Measurements from ENCODE around the gene MSRB1. TPM values are rescaled to one million over a fixed set of nuclear protein-coding genes. Genes with fewer than 3 reads are reported as not detected.

MSRB1 gene
- total and polyA plus RNA-seq, 3 experiments from 2014 or later, result 20.2 to 20.4 (median 20.4) TPM

GRCh38 chr16:1895949-1896675 lies 46.9 kb downstream of the MSRB1 start:
- CTCF ChIA-PET, result no interaction called here
- Histone ChIP-seq H3K9me3 (ENCODE audit: low read length) (no peaks in the 10 kb centered on the region), H3K36me3 (ENCODE audit: insufficient read depth, low read length) (no peaks in the 10 kb centered on the region), H3K4me3 (ENCODE audit: low read length) (no peak overlapping the region), H3K4me1 (ENCODE audit: insufficient read depth, low read length) (no peaks in the 10 kb centered on the region), H3K27me3 (ENCODE audit: insufficient read depth, low read length, poor library complexity, severe bottlenecking) (no peaks in the 10 kb centered on the region), H3K27ac (ENCODE audit: low read depth, low read length) (no peak overlapping the region)
- peaks cover 4 to 18% of the 10 kb centered on the region in 2 donors for H3K27me3 Mint-ChIP-seq
- no peaks in the 10 kb centered on the region for H3K4me1 Mint-ChIP-seq
- no peak overlapping the region for H3K4me3 Mint-ChIP-seq
- DNase-seq, result no peak
- peaks cover 0 to 3% (median 0%) of the 10 kb centered on the region in 3 donors for H3K36me3 Mint-ChIP-seq
- POLR2A ChIA-PET, result no interaction called here
- H3K9me3 Mint-ChIP-seq, result peaks cover 0 to 5% (median 0%) of the 10 kb centered on the region in 5 donors
- H3K27ac Mint-ChIP-seq, result no peak overlapping the region

- ChIA-PET POLR2A (no interaction called here), CTCF (no interaction called here)
- Mint-ChIP-seq H3K4me3 (no peak overlapping the region), H3K4me1 (no peaks in the 10 kb centered on the region), H3K9me3 (peaks cover 0 to 5% (median 0%) of the 10 kb centered on the region in 5 donors), H3K36me3 (peaks cover 0 to 3% (median 0%) of the 10 kb centered on the region in 3 donors), H3K27ac (no peak overlapping the region), H3K27me3 (peaks cover 7 to 25% of the 10 kb centered on the region in 2 donors)
- H3K27me3 ChIP-seq (ENCODE audit: insufficient read depth, low read length, poor library complexity, severe bottlenecking), result no peaks in the 10 kb centered on the region
- H3K4me1 ChIP-seq (ENCODE audit: insufficient read depth, low read length), result no peaks in the 10 kb centered on the region
- H3K27ac ChIP-seq (ENCODE audit: low read depth, low read length), result no peak overlapping the region
- no peak overlapping the region for H3K4me3 ChIP-seq (ENCODE audit: low read length)
- no peaks in the 10 kb centered on the region for H3K9me3 ChIP-seq (ENCODE audit: low read length)
- no peaks in the 10 kb centered on the region for H3K36me3 ChIP-seq (ENCODE audit: insufficient read depth, low read length)
- DNase-seq, result no peak
Measured at GRCh38 chr16:1895068-1895467, 47.9 kb downstream of the MSRB1 start.

GRCh38 chr16:1890708-1891050 lies 52.3 kb downstream of the MSRB1 start:
- Histone ChIP-seq H3K27me3 (ENCODE audit: insufficient read depth, low read length, poor library complexity, severe bottlenecking) (no peaks in the 10 kb centered on the region), H3K4me1 (ENCODE audit: insufficient read depth, low read length) (no peaks in the 10 kb centered on the region), H3K36me3 (ENCODE audit: insufficient read depth, low read length) (no peaks in the 10 kb centered on the region), H3K4me3 (ENCODE audit: low read length) (no peak overlapping the region), H3K27ac (ENCODE audit: low read depth, low read length) (no peak overlapping the region), H3K9me3 (ENCODE audit: low read length) (no peaks in the 10 kb centered on the region)
- POLR2A ChIA-PET, result no interaction called here
- DNase-seq, result no peak
- peaks cover 0 to 3% (median 0%) of the 10 kb centered on the region in 5 donors for H3K9me3 Mint-ChIP-seq
- H3K4me1 Mint-ChIP-seq, result no peaks in the 10 kb centered on the region
- H3K36me3 Mint-ChIP-seq, result peaks cover 0 to 3% (median 0%) of the 10 kb centered on the region in 3 donors
- H3K27ac Mint-ChIP-seq, result no peak overlapping the region
- peaks cover 16 to 27% of the 10 kb centered on the region in 2 donors for H3K27me3 Mint-ChIP-seq
- no peak overlapping the region for H3K4me3 Mint-ChIP-seq
- CTCF ChIA-PET, result interaction anchor here (1.2 kb wide), 1 partner anchor 25 kb away, joined by 3 read pairs; no protein-coding TSS in a partner anchor

- POLR2A ChIA-PET, result no interaction called here
Measured at GRCh38 chr16:1890024-1890707, 52.8 kb downstream of the MSRB1 start.

More at GRCh38 chr16:1890024-1890707, 52.8 kb downstream of the MSRB1 start:
- H3K9me3 Mint-ChIP-seq, result peaks cover 0 to 3% (median 0%) of the 10 kb centered on the region in 5 donors
- peaks cover 16 to 27% of the 10 kb centered on the region in 2 donors for H3K27me3 Mint-ChIP-seq
- peak overlapping the region in 1 of 8 donors; percentile 86 for H3K27ac Mint-ChIP-seq
- Histone ChIP-seq H3K36me3 (ENCODE audit: insufficient read depth, low read length) (no peaks in the 10 kb centered on the region), H3K9me3 (ENCODE audit: low read length) (no peaks in the 10 kb centered on the region), H3K4me3 (ENCODE audit: low read length) (no peak overlapping the region), H3K4me1 (ENCODE audit: insufficient read depth, low read length) (no peaks in the 10 kb centered on the region), H3K27me3 (ENCODE audit: insufficient read depth, low read length, poor library complexity, severe bottlenecking) (no peaks in the 10 kb centered on the region), H3K27ac (ENCODE audit: low read depth, low read length) (no peak overlapping the region)
- H3K36me3 Mint-ChIP-seq, result peaks cover 0 to 3% (median 0%) of the 10 kb centered on the region in 3 donors
- H3K4me3 Mint-ChIP-seq, result no peak overlapping the region
- DNase-seq, result no peak
- CTCF ChIA-PET, result interaction anchor here (1.2 kb wide), 1 partner anchor 24 kb away, joined by 3 read pairs; no protein-coding TSS in a partner anchor
- no peaks in the 10 kb centered on the region for H3K4me1 Mint-ChIP-seq

Other genes with a start within 250 kb of the MSRB1 start
- gene MAPK8IP3, start 237.0 kb downstream of the MSRB1 start, total RNA-seq, result 10 to 100 TPM; 57.1 to 63.2 TPM
- gene MAPK8IP3, start 237.0 kb downstream of the MSRB1 start, polyA plus RNA-seq, result 2.3 TPM
- 10 to 100 TPM; 33.5 to 36.5 TPM for gene NME3, start 171.7 kb downstream of the MSRB1 start, total RNA-seq
- 71.4 TPM for gene NME3, start 171.7 kb downstream of the MSRB1 start, polyA plus RNA-seq
- gene EME2, start 170.4 kb downstream of the MSRB1 start, total RNA-seq, result 10 to 100 TPM; 21.0 to 21.6 TPM
- 1.6 TPM for gene EME2, start 170.4 kb downstream of the MSRB1 start, polyA plus RNA-seq
- gene MRPS34, start 170.1 kb downstream of the MSRB1 start, total RNA-seq, result 100 to 1,000 TPM; 172 to 176 TPM
- 155 TPM for gene MRPS34, start 170.1 kb downstream of the MSRB1 start, polyA plus RNA-seq
- gene SPSB3, start 160.6 kb downstream of the MSRB1 start, total RNA-seq, result 10 to 100 TPM; 30.6 to 31.5 TPM
- gene SPSB3, start 160.6 kb downstream of the MSRB1 start, polyA plus RNA-seq, result 63.9 TPM
- gene NUBP2, start 160.2 kb downstream of the MSRB1 start, total RNA-seq, result 10 to 100 TPM; 73.9 to 82.8 TPM
- gene NUBP2, start 160.2 kb downstream of the MSRB1 start, polyA plus RNA-seq, result 96.6 TPM
- not detected for gene IGFALS, start 149.5 kb downstream of the MSRB1 start, total RNA-seq
- gene IGFALS, start 149.5 kb downstream of the MSRB1 start, polyA plus RNA-seq, result not detected
- 10 to 100 TPM; 41.2 to 44.5 TPM for gene HAGH, start 116.4 kb downstream of the MSRB1 start, total RNA-seq
- gene HAGH, start 116.4 kb downstream of the MSRB1 start, polyA plus RNA-seq, result 54.3 TPM
- gene FAHD1, start 116.0 kb downstream of the MSRB1 start, total RNA-seq, result 10 to 100 TPM; 19.3 to 20.9 TPM
- 26.7 TPM for gene FAHD1, start 116.0 kb downstream of the MSRB1 start, polyA plus RNA-seq
- gene MEIOB, start 71.0 kb downstream of the MSRB1 start, total RNA-seq, result not detected
- not detected for gene MEIOB, start 71.0 kb downstream of the MSRB1 start, polyA plus RNA-seq
- not detected for gene HS3ST6, start 24.8 kb downstream of the MSRB1 start, total RNA-seq
- not detected for gene HS3ST6, start 24.8 kb downstream of the MSRB1 start, polyA plus RNA-seq
- under 1 TPM; 0.37 to 0.62 TPM for gene RPL3L, start 11.5 kb upstream of the MSRB1 start, total RNA-seq
- gene RPL3L, start 11.5 kb upstream of the MSRB1 start, polyA plus RNA-seq, result not detected
- 100 to 1,000 TPM; 150 to 152 TPM for gene NDUFB10, start 16.3 kb upstream of the MSRB1 start, total RNA-seq
- 236 TPM for gene NDUFB10, start 16.3 kb upstream of the MSRB1 start, polyA plus RNA-seq
- gene RPS2, start 21.6 kb upstream of the MSRB1 start, total RNA-seq, result 1,000 to 10,000 TPM; 5,023 to 5,213 TPM
- 5,049 TPM for gene RPS2, start 21.6 kb upstream of the MSRB1 start, polyA plus RNA-seq
- gene RNF151, start 23.7 kb upstream of the MSRB1 start, total RNA-seq, result not detected
- not detected for gene RNF151, start 23.7 kb upstream of the MSRB1 start, polyA plus RNA-seq
- 10 to 100 TPM; 74.6 to 78.0 TPM for gene TBL3, start 28.9 kb upstream of the MSRB1 start, total RNA-seq
- 62.9 TPM for gene TBL3, start 28.9 kb upstream of the MSRB1 start, polyA plus RNA-seq
- under 1 TPM; 0.47 to 0.48 TPM for gene NOXO1, start 38.3 kb upstream of the MSRB1 start, total RNA-seq
- gene NOXO1, start 38.3 kb upstream of the MSRB1 start, polyA plus RNA-seq, result not detected
- gene GFER, start 41.0 kb upstream of the MSRB1 start, total RNA-seq, result 10 to 100 TPM; 41.7 to 50.1 TPM
- gene GFER, start 41.0 kb upstream of the MSRB1 start, polyA plus RNA-seq, result 38.4 TPM
- gene SYNGR3, start 46.8 kb upstream of the MSRB1 start, total RNA-seq, result 1 to 10 TPM; 3.4 to 3.6 TPM
- gene SYNGR3, start 46.8 kb upstream of the MSRB1 start, polyA plus RNA-seq, result 2.1 TPM
- 10 to 100 TPM; 91.8 to 96.6 TPM for gene ZNF598, start 66.6 kb upstream of the MSRB1 start, total RNA-seq
- 11.3 TPM for gene ZNF598, start 66.6 kb upstream of the MSRB1 start, polyA plus RNA-seq
- 10 to 100 TPM in 1 of 2 experiments, 1 to 10 TPM in 1; 9.4 to 12.5 TPM for gene NPW, start 76.6 kb upstream of the MSRB1 start, total RNA-seq
- gene NPW, start 76.6 kb upstream of the MSRB1 start, polyA plus RNA-seq, result not detected
- 1 to 10 TPM; 3.0 to 4.1 TPM for gene NHERF2, start 83.7 kb upstream of the MSRB1 start, total RNA-seq
- gene NHERF2, start 83.7 kb upstream of the MSRB1 start, polyA plus RNA-seq, result 0.51 TPM
- 10 to 100 TPM; 28.7 to 29.5 TPM for gene NTHL1, start 104.6 kb upstream of the MSRB1 start, total RNA-seq
- 16.3 TPM for gene NTHL1, start 104.6 kb upstream of the MSRB1 start, polyA plus RNA-seq
- 10 to 100 TPM; 79.3 to 86.3 TPM for gene TSC2, start 104.8 kb upstream of the MSRB1 start, total RNA-seq
- 46.4 TPM for gene TSC2, start 104.8 kb upstream of the MSRB1 start, polyA plus RNA-seq
- gene PKD1, start 192.7 kb upstream of the MSRB1 start, total RNA-seq, result 10 to 100 TPM; 58.9 to 66.2 TPM
- gene PKD1, start 192.7 kb upstream of the MSRB1 start, polyA plus RNA-seq, result 9.9 TPM
- under 1 TPM; 0.20 to 0.55 TPM for gene RAB26, start 205.4 kb upstream of the MSRB1 start, total RNA-seq
- 0.75 TPM for gene RAB26, start 205.4 kb upstream of the MSRB1 start, polyA plus RNA-seq
- gene TRAF7, start 212.6 kb upstream of the MSRB1 start, total RNA-seq, result 100 to 1,000 TPM; 102 to 106 TPM
- gene TRAF7, start 212.6 kb upstream of the MSRB1 start, polyA plus RNA-seq, result 7.3 TPM